ENCODE data around the gene WDR12.
"Not testable (repeated sequence)": the region's sequence is repeated elsewhere in the genome, so short reads cannot be mapped to it uniquely, and the experiment has no call there.

The WDR12 gene

GRCh38 chr2:202911512-202912341 lies at the start of gene WDR12, which contains the start of gene CARF:
Gene WDR12, minus strand, starts transcription at chr2:202911673. Its CDS starts 197 bp downstream, at chr2:202911476.
Gene CARF, plus strand, starts transcription at chr2:202912275. Its CDS starts 29,628 bp downstream, at chr2:202941903.
- TF ChIP-seq CTCF (IDR thresholded peaks at IDR 0.05; ENCODE audit: borderline replicate concordance, insufficient read depth, low read depth, low read length) = no peak
- H3K4me3 ChIP-seq (ENCODE audit: low read depth, low read length) = peak within 1 kb of the TSS; percentile 58

GRCh38 chr2:202960524-202960923 lies 49.1 kb upstream of the WDR12 start:
- H3K4me3 ChIP-seq (ENCODE audit: low read depth, low read length) = no peak overlapping the region
- no peak for TF ChIP-seq CTCF (IDR thresholded peaks at IDR 0.05; ENCODE audit: borderline replicate concordance, insufficient read depth, low read depth, low read length)

- TF ChIP-seq CTCF (IDR thresholded peaks at IDR 0.05; ENCODE audit: borderline replicate concordance, insufficient read depth, low read depth, low read length) = no peak
Measured at GRCh38 chr2:202950592-202950991, 39.1 kb upstream of the WDR12 start.

GRCh38 chr2:202949333-202949732 lies 37.9 kb upstream of the WDR12 start:
- H3K4me3 ChIP-seq (ENCODE audit: low read depth, low read length) = not testable (repeated sequence)

More at GRCh38 chr2:202950592-202950991, 39.1 kb upstream of the WDR12 start:
- no peak overlapping the region for H3K4me3 ChIP-seq (ENCODE audit: low read depth, low read length)

- TF ChIP-seq CTCF (IDR thresholded peaks at IDR 0.05; ENCODE audit: borderline replicate concordance, insufficient read depth, low read depth, low read length) = no peak
- no peak overlapping the region for H3K4me3 ChIP-seq (ENCODE audit: low read depth, low read length)
Measured at GRCh38 chr2:202945497-202945896, 34.0 kb upstream of the WDR12 start.

GRCh38 chr2:202944816-202945215 lies 33.3 kb upstream of the WDR12 start:
- H3K4me3 ChIP-seq (ENCODE audit: low read depth, low read length) = no peak overlapping the region
- no peak for TF ChIP-seq CTCF (IDR thresholded peaks at IDR 0.05; ENCODE audit: borderline replicate concordance, insufficient read depth, low read depth, low read length)

GRCh38 chr2:202944408-202944807 lies 32.9 kb upstream of the WDR12 start:
- H3K4me3 ChIP-seq (ENCODE audit: low read depth, low read length) = no peak overlapping the region
- no peak for TF ChIP-seq CTCF (IDR thresholded peaks at IDR 0.05; ENCODE audit: borderline replicate concordance, insufficient read depth, low read depth, low read length)
